Esophagus muscularis mucosa (tissue), 3 donors: ENCODE data around the gene CPEB3.

Experiments
- POLR2A ChIP-seq: fragments of 450-650 bp; IDR thresholded peaks from one replicate; pipeline ENCODE4 v1.6.1; 2017; ENCODE audit warnings: antibody characterized with exemption, moderate library complexity, mild to moderate bottlenecking, low read depth
- TF ChIP-seq, protein P1 (sequence below), 3 experiments: fragments of 200-600 bp in 2 of 3; fragments of 450-650 bp in 1 of 3; sonication (generic) in 2 of 3; IDR thresholded peaks; one replicate each; pipeline ENCODE4 v1.5.1; 2017 to 2019; ENCODE audit warnings: antibody characterized with exemption in 3 of 3, mild to moderate bottlenecking in 2 of 3, moderate library complexity in 1 of 3

DNA sequence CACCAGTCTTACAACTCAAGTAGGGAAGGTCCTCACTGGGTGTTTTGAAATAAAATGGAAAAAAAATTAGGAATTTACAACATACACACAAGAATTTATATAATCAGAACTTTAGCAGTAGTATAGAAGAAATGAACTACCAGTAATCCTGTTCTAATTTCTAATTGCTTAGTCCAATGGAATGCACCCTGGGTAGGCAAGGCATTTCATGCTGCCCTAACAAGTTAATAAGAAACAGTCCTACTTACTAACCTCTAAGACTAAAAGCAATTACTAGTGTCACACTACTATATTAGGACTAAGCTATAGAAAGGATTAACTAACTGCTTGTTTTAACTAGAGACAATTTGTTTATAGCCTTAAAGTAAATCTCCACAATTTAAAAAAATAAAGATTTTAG lies 209.2 kb downstream of the CPEB3 start:
- TF ChIP-seq, protein P1, sequence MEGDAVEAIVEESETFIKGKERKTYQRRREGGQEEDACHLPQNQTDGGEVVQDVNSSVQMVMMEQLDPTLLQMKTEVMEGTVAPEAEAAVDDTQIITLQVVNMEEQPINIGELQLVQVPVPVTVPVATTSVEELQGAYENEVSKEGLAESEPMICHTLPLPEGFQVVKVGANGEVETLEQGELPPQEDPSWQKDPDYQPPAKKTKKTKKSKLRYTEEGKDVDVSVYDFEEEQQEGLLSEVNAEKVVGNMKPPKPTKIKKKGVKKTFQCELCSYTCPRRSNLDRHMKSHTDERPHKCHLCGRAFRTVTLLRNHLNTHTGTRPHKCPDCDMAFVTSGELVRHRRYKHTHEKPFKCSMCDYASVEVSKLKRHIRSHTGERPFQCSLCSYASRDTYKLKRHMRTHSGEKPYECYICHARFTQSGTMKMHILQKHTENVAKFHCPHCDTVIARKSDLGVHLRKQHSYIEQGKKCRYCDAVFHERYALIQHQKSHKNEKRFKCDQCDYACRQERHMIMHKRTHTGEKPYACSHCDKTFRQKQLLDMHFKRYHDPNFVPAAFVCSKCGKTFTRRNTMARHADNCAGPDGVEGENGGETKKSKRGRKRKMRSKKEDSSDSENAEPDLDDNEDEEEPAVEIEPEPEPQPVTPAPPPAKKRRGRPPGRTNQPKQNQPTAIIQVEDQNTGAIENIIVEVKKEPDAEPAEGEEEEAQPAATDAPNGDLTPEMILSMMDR (IDR thresholded peaks at IDR 0.05): no peak
- no peak for TF ChIP-seq POLR2A
